ENCODE data around the gene ATG9A.

- no peak for TF ChIP-seq CTCF (IDR thresholded peaks at IDR 0.05)
- no peak for TF ChIP-seq POLR2A (IDR thresholded peaks at IDR 0.05)
Observed at GRCh38 chr2:219174146-219174545, 55.3 kb downstream of the ATG9A start.

Data from uterus (tissue), 2 donors.